Stimulated activated CD4-positive, alpha-beta T cell treated with anti-CD3 and anti-CD28 coated beads, TNF-alpha, amount 100 ng/mL, for 4 hours (primary cell): Measurements from ENCODE around the gene HUS1.
"Not testable (repeated sequence)": the region's sequence is repeated elsewhere in the genome, so short reads cannot be mapped to it uniquely, and the experiment has no call there.

ENCODE experiments used
- DNase-seq, 3 experiments: peaks; one replicate each; pipeline ENCODE4 v3.0.0-alpha.2; 2020; ENCODE audit warnings: low read depth in 3 of 3

HUS1 gene

GRCh38 chr7:47923081-47923875 is 56.1 kb downstream of the HUS1 start:
- DNase-seq = not testable (repeated sequence)

GRCh38 chr7:47916514-47916913 is 62.9 kb downstream of the HUS1 start:
- not testable (repeated sequence) for DNase-seq

DNA sequence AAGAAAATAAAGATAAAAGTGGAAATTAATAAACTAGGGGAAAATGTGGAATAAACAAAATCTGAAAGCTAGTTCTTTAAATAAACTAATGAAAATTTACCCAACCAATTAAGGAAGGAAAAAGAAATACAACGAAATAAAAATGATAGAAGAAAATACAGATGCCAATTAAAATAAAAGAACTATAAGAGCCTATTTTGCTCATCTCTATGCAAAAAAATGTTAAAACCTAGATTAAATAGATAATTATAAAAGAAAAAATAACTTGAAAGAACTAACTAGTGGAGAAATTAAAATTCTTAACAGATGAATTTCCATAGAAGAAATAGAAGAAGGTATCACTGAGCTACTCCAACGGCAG is 63.8 kb downstream of the HUS1 start:
- no peak for DNase-seq

- DNase-seq = no peak
These were observed 64.4 kb downstream of the HUS1 start for GRCh38 chr7:47914717-47915615.
